Keratinocyte (primary cell): ENCODE results near the gene SCAMP4. TPM values are rescaled to one million over a fixed set of nuclear protein-coding genes. Genes with fewer than 3 reads are reported as not detected.

ENCODE experiments used
- DNase-seq: peaks from one replicate; pipeline ENCODE4 v3.0.0-alpha.2; 2011; ENCODE audit warnings: low read depth, missing footprints, low spot score
- FAIRE-seq: peaks from 2 replicates; lab custom pipeline; 2011; peaks lifted over from hg19 to GRCh38; lab: Jason Lieb, UNC
- H2AFZ ChIP-seq: 2 replicates; pipeline ENCODE4 v1.6.0; 2012; ENCODE audit warnings: low read length, control low read depth, inconsistent platforms; ENCODE audit not compliant: control insufficient read depth
- H3K27ac ChIP-seq: 2 replicates; pipeline ENCODE4 v1.5.1; 2011; ENCODE audit warnings: low read length; ENCODE audit not compliant: control insufficient read depth, insufficient read depth
- H3K27me3 ChIP-seq: 3 replicates; pipeline ENCODE4 v1.6.0; 2011; ENCODE audit warnings: low read length; ENCODE audit not compliant: control insufficient read depth, insufficient read depth; ENCODE audit errors: extremely low read depth
- H3K36me3 ChIP-seq, 2 experiments: 2 replicates in 1 of 2; 3 replicates in 1 of 2; pipeline ENCODE4 v1.5.1; 2011; ENCODE audit warnings: low read length in 2 of 2, mild to moderate bottlenecking in 1 of 2; ENCODE audit not compliant: control insufficient read depth in 2 of 2, insufficient read depth in 2 of 2; ENCODE audit errors: extremely low read depth in 1 of 2
- H3K4me1 ChIP-seq: 3 replicates; pipeline ENCODE4 v1.5.1; 2011; ENCODE audit warnings: low read length; ENCODE audit not compliant: control insufficient read depth, insufficient read depth; ENCODE audit errors: extremely low read depth
- H3K4me2 ChIP-seq: 3 replicates; pipeline ENCODE4 v1.6.0; 2011; ENCODE audit warnings: low read depth, low read length; ENCODE audit not compliant: control insufficient read depth, insufficient read depth; ENCODE audit errors: extremely low read depth
- H3K4me3 ChIP-seq, 3 experiments: fragments of 200-600 bp in 1 of 3; sonication (generic) in 1 of 3; 2 replicates in 2 of 3; 3 replicates in 1 of 3; pipeline ENCODE4 v1.5.1; 2011 to 2016; ENCODE audit warnings: low read length in 3 of 3, mild to moderate bottlenecking in 3 of 3, control low read depth in 2 of 3, inconsistent platforms in 1 of 3, low read depth in 1 of 3, mixed read lengths in 1 of 3, mixed run types in 1 of 3, moderate library complexity in 1 of 3; ENCODE audit not compliant: control insufficient read depth in 2 of 3, insufficient read depth in 2 of 3; ENCODE audit errors: extremely low read depth in 1 of 3
- H3K79me2 ChIP-seq: 2 replicates; pipeline ENCODE4 v1.6.0; 2012; ENCODE audit warnings: low read length; ENCODE audit not compliant: control insufficient read depth, insufficient read depth
- H3K9ac ChIP-seq: 3 replicates; pipeline ENCODE4 v1.6.0; 2011; ENCODE audit warnings: low read length; ENCODE audit not compliant: control insufficient read depth, insufficient read depth; ENCODE audit errors: extremely low read depth
- H3K9me1 ChIP-seq: 3 replicates; pipeline ENCODE4 v1.6.0; 2011; ENCODE audit warnings: low read length; ENCODE audit not compliant: control insufficient read depth, insufficient read depth; ENCODE audit errors: extremely low read depth
- H3K9me3 ChIP-seq: 2 replicates; pipeline ENCODE4 v1.5.1; 2012; ENCODE audit warnings: low read depth, low read length; ENCODE audit not compliant: control insufficient read depth
- H4K20me1 ChIP-seq: 3 replicates; pipeline ENCODE4 v1.6.0; 2011; ENCODE audit warnings: low read length; ENCODE audit not compliant: control insufficient read depth, insufficient read depth; ENCODE audit errors: extremely low read depth
- CTCF ChIP-seq, 3 experiments: IDR thresholded peaks in 1 of 3; conservative IDR thresholded peaks in 1 of 3; optimal IDR thresholded peaks in 1 of 3; 2 replicates in 2 of 3; 3 replicates in 1 of 3; pipeline versions ENCODE3 to v1.5.1; 2011; ENCODE audit warnings: low read length in 3 of 3, mild to moderate bottlenecking in 3 of 3, moderate library complexity in 2 of 3, control low read depth in 1 of 3, inconsistent platforms in 1 of 3; ENCODE audit not compliant: insufficient read depth in 2 of 3; ENCODE audit errors: extremely low read depth in 1 of 3
- EZH2 ChIP-seq: IDR thresholded peaks from one replicate; pipeline ENCODE4 v1.6.1; 2012; ENCODE audit warnings: inconsistent platforms, mild to moderate bottlenecking, low read length, moderate library complexity
- dilution Hi-C: fragments of 300-500 bp; cut with MboI; formaldehyde crosslinking; loops from one replicate; pipeline ENCODE4 v1.7.0; 2020; ENCODE audit warnings: low sequenced_read_pairs; ENCODE audit not compliant: extremely low pct_ligation_motif_present
- polyA plus RNA-seq, 5 experiments: library from polyadenylated mRNA; depleted of rRNA in 3 of 5; stranded (reverse) in 3 of 5; stranded (forward) in 1 of 5; unstranded in 1 of 5; fragments of >200 nt; gene quantifications; 1 replicate in 1 of 5; 2 replicates in 3 of 5; 3 replicates in 1 of 5; pipeline versions ENCODE4 v1.2.1 to v1.2.3, GENCODE V29; 2011 to 2012; ENCODE audit warnings: missing spikeins in 2 of 5, low read depth in 1 of 5, low replicate concordance in 1 of 5

Gene SCAMP4
- polyA plus RNA-seq, 1 donor (not counting 4 experiments of a cell fraction or from before 2014, with no cell fraction given) = 4.8 TPM

DNA sequence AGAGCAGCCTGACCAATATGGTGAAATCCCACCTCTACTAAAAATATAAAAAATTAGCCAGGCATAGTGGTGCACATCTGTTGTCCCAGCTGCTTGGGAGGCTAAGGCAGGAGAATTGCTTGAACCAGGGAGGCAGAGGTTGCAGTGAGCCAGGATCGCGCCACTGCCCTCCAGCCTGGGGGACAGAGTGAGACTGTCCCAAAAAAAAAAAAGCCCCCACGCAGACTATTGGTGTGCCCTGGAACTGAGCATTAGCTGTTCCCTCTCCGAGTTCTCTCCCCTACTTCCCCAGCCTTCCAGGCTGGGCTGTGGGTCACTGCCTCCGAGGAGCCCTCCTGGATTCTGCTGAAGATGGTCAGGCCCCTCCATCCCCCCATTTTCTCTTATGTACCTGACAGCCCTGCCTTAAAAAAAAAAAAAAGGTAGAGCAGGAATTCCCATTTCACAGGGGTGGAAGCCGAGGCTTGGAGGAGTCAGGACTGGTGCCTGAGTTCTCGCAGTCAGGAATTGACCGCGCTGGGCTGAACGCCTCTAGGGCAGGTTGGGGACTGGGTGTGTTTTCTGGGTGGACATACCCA lies 1.9 kb downstream of the SCAMP4 start:
- Histone ChIP-seq H4K20me1 (peaks cover 5% of the 10 kb centered on the region), H3K4me2 (peak overlapping the region; percentile 92), H3K9ac (peak overlapping the region; percentile 73), H3K9me3 (no peaks in the 10 kb centered on the region), H3K36me3 (peaks cover 0 to 3% of the 10 kb centered on the region in 2 experiments), H2AFZ (no peak overlapping the region), H3K4me3 (peak overlapping the region in 2 of 3 experiments; percentile 64), H3K9me1 (no peaks in the 10 kb centered on the region), H3K4me1 (peaks cover 37% of the 10 kb centered on the region), H3K27me3 (no peaks in the 10 kb centered on the region), H3K27ac (peak overlapping the region; percentile 66), H3K79me2 (peaks cover 52% of the 10 kb centered on the region)
- TF ChIP-seq CTCF (optimal IDR thresholded peaks at IDR 0.05 in 1 of 3, IDR thresholded peaks at IDR 0.05 in 1 of 3, conservative IDR thresholded peaks at IDR 0.05 in 1 of 3; ENCODE audit: extremely low read depth in 1 of 3, insufficient read depth in 2 of 3, low read length in 3 of 3) (no peak), EZH2 (no peak)
- no peak for FAIRE-seq
- dilution Hi-C loops = no loop called here
- DNase-seq = no peak

DNA sequence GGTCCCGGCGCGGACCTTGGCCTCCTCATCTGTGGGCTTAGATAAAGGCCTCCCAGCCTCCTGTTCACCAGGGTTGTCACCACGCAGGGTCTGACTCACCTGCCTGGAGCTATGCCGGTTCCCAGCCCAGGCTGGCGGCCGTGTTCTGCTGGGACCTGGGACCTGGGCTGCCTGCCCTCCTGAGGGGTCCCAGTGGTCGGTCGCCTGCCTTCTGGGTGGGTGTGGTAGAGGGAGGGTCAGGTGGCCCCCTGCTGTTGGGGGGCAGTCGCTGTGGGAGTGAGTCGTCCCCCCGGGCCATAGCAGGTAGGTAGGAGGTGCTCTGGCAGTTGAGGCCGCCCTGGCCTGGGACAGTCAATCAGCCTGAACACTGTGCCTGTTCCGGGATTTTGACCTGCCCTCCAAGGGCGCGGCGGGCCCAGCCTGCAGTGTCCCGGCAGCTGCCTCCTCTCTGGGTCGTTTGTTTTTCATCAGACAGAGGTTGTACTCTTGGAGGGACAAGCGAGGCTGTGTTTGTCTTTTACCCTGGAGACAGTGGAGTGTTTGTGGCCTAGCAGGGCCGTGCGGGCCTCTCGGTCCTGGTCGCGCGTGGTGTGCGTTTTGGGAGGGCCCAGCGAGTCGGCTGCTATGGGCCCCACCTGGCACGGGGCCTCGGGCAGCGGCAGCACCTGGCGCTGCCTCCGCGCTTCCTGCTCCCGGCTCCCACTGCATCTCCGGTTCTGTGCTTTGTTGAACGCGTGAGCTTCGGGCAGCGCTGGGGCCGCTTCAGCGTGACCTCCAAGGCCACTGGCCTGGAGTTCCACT lies 2.6 kb downstream of the SCAMP4 start:
- no peaks in the 10 kb centered on the region for H3K27me3 ChIP-seq
- H3K9me1 ChIP-seq = no peaks in the 10 kb centered on the region
- H4K20me1 ChIP-seq = peaks cover 5% of the 10 kb centered on the region
- H3K79me2 ChIP-seq = peaks cover 59% of the 10 kb centered on the region
- dilution Hi-C loops = no loop called here
- peak overlapping the region; percentile 10 for H2AFZ ChIP-seq
- FAIRE-seq (peak; percentile 36), DNase-seq (no peak)
- peaks cover under 1 to 3% of the 10 kb centered on the region in 2 experiments for H3K36me3 ChIP-seq
- TF ChIP-seq EZH2 (no peak), CTCF (optimal IDR thresholded peaks at IDR 0.05 in 1 of 3, IDR thresholded peaks at IDR 0.05 in 1 of 3, conservative IDR thresholded peaks at IDR 0.05 in 1 of 3; ENCODE audit: extremely low read depth in 1 of 3, insufficient read depth in 2 of 3, low read length in 3 of 3) (no peak)
- H3K9ac ChIP-seq = peak overlapping the region; percentile 73
- H3K27ac ChIP-seq = peak overlapping the region; percentile 66
- H3K4me2 ChIP-seq = peak overlapping the region; percentile 92
- no peaks in the 10 kb centered on the region for H3K9me3 ChIP-seq
- H3K4me3 ChIP-seq = peak overlapping the region; percentile 32 to 64 (median 64)
- H3K4me1 ChIP-seq = peaks cover 37% of the 10 kb centered on the region
